Measurements from ENCODE around the gene ARHGAP26. TPM values are rescaled to one million over a fixed set of nuclear protein-coding genes. Genes with fewer than 3 reads are reported as not detected.

ARHGAP26 gene
- total and polyA plus RNA-seq, 5 donors: 13.2 to 56.9 (median 47.0) TPM

GRCh38 chr5:142852416-142853198 is 82.4 kb downstream of the ARHGAP26 start:
- ATAC-seq (peak in 1 of 2 donors; percentile 15), DNase-seq (no peak)
- H3K4me3 ChIP-seq (ENCODE audit: low read length): no peak overlapping the region
- H3K27me3 ChIP-seq (ENCODE audit: control insufficient read depth, insufficient read depth): no peaks in the 10 kb centered on the region
- WGBS: 55% methylated on average over 8 of the region's 8 CpGs
- no peaks in the 10 kb centered on the region for H3K9me3 ChIP-seq (ENCODE audit: control insufficient read depth, low read length)
- no peak overlapping the region for H3K27ac ChIP-seq (ENCODE audit: low read length)
- intact Hi-C loops (cut with DNase I): no loop called here
- H3K4me1 ChIP-seq (ENCODE audit: control insufficient read depth, insufficient read depth, low read length): peaks cover 36% of the 10 kb centered on the region

- Histone ChIP-seq H3K9me3 (ENCODE audit: control insufficient read depth, low read length) (no peaks in the 10 kb centered on the region), H3K27me3 (ENCODE audit: control insufficient read depth, insufficient read depth) (no peaks in the 10 kb centered on the region), H3K4me3 (ENCODE audit: low read length) (no peak overlapping the region), H3K4me1 (ENCODE audit: control insufficient read depth, insufficient read depth, low read length) (peaks cover 32% of the 10 kb centered on the region), H3K27ac (ENCODE audit: low read length) (no peak overlapping the region)
- WGBS: 80% methylated on average over 4 of the region's 4 CpGs
- DNase-seq: no peak
- intact Hi-C loops (cut with DNase I): no loop called here
- ATAC-seq: peak in 1 of 2 donors; percentile 28
Measured at GRCh38 chr5:142853682-142854081, 83.5 kb downstream of the ARHGAP26 start.

- Histone ChIP-seq H3K9me3 (ENCODE audit: control insufficient read depth, low read length) (no peaks in the 10 kb centered on the region), H3K27ac (ENCODE audit: low read length) (no peak overlapping the region), H3K27me3 (ENCODE audit: control insufficient read depth, insufficient read depth) (no peaks in the 10 kb centered on the region), H3K4me1 (ENCODE audit: control insufficient read depth, insufficient read depth, low read length) (peaks cover 30% of the 10 kb centered on the region), H3K4me3 (ENCODE audit: low read length) (no peak overlapping the region)
- WGBS: 91% methylated on average over 6 of the region's 6 CpGs
- DNase-seq: no peak
- intact Hi-C loops (cut with DNase I): no loop called here
- no peak for ATAC-seq
Measured at GRCh38 chr5:142856269-142856782, 86.1 kb downstream of the ARHGAP26 start.

- intact Hi-C loops (cut with DNase I): no loop called here
- peaks cover 27% of the 10 kb centered on the region for H3K4me1 ChIP-seq (ENCODE audit: control insufficient read depth, insufficient read depth, low read length)
- no peak overlapping the region for H3K4me3 ChIP-seq (ENCODE audit: low read length)
- H3K27me3 ChIP-seq (ENCODE audit: control insufficient read depth, insufficient read depth): no peaks in the 10 kb centered on the region
- no peak overlapping the region for H3K27ac ChIP-seq (ENCODE audit: low read length)
- 49% methylated on average over 4 of the region's 4 CpGs for WGBS
- ATAC-seq: no peak
- no peak for DNase-seq
- H3K9me3 ChIP-seq (ENCODE audit: control insufficient read depth, low read length): no peaks in the 10 kb centered on the region
Measured at GRCh38 chr5:142857405-142857804, 87.2 kb downstream of the ARHGAP26 start.

- WGBS: 91% methylated on average over 2 of the region's 2 CpGs
- ATAC-seq (no peak), DNase-seq (no peak)
- H3K4me1 ChIP-seq (ENCODE audit: control insufficient read depth, insufficient read depth, low read length): peaks cover 25% of the 10 kb centered on the region
- H3K27ac ChIP-seq (ENCODE audit: low read length): no peak overlapping the region
- H3K4me3 ChIP-seq (ENCODE audit: low read length): no peak overlapping the region
- H3K27me3 ChIP-seq (ENCODE audit: control insufficient read depth, insufficient read depth): no peaks in the 10 kb centered on the region
- no peaks in the 10 kb centered on the region for H3K9me3 ChIP-seq (ENCODE audit: control insufficient read depth, low read length)
- intact Hi-C loops (cut with DNase I): no loop called here
Measured at GRCh38 chr5:142859037-142859436, 88.9 kb downstream of the ARHGAP26 start.

- Histone ChIP-seq H3K27ac (ENCODE audit: low read length) (peak overlapping the region; percentile 21), H3K4me3 (ENCODE audit: low read length) (no peak overlapping the region), H3K27me3 (ENCODE audit: control insufficient read depth, insufficient read depth) (no peaks in the 10 kb centered on the region), H3K4me1 (ENCODE audit: control insufficient read depth, insufficient read depth, low read length) (peaks cover 30% of the 10 kb centered on the region), H3K9me3 (ENCODE audit: control insufficient read depth, low read length) (no peaks in the 10 kb centered on the region)
- no peak for ATAC-seq
- intact Hi-C loops (cut with DNase I): loop anchor here in 1 of 4 donors (10.0 kb wide), 1 partner anchor 85 kb away; the partner anchor contains the start of gene ARHGAP26
- DNase-seq: peak in 1 of 3 donors; percentile 50
- WGBS: 66% methylated on average over 2 of the region's 2 CpGs
Measured at GRCh38 chr5:142860270-142860669, 90.1 kb downstream of the ARHGAP26 start.

- DNase-seq (peak in 1 of 3 donors; percentile 49), ATAC-seq (peak in 1 of 2 donors; percentile 4)
- Histone ChIP-seq H3K9me3 (ENCODE audit: control insufficient read depth, low read length) (no peaks in the 10 kb centered on the region), H3K4me1 (ENCODE audit: control insufficient read depth, insufficient read depth, low read length) (peaks cover 33% of the 10 kb centered on the region), H3K4me3 (ENCODE audit: low read length) (no peak overlapping the region), H3K27me3 (ENCODE audit: control insufficient read depth, insufficient read depth) (no peaks in the 10 kb centered on the region), H3K27ac (ENCODE audit: low read length) (no peak overlapping the region)
- intact Hi-C loops (cut with DNase I): loop anchor here in 1 of 4 donors (10.0 kb wide), 1 partner anchor 86 kb away; the partner anchor contains the start of gene ARHGAP26
- 63% methylated on average over 7 of the region's 7 CpGs for WGBS
Measured at GRCh38 chr5:142861011-142861410, 90.8 kb downstream of the ARHGAP26 start.

GRCh38 chr5:142862594-142862993 is 92.4 kb downstream of the ARHGAP26 start:
- H3K27me3 ChIP-seq (ENCODE audit: control insufficient read depth, insufficient read depth): no peaks in the 10 kb centered on the region

GRCh38 chr5:142863856-142864255 is 93.7 kb downstream of the ARHGAP26 start:
- ATAC-seq (no peak), DNase-seq (no peak)
- no peaks in the 10 kb centered on the region for H3K9me3 ChIP-seq (ENCODE audit: control insufficient read depth, low read length)
- no peak overlapping the region for H3K4me3 ChIP-seq (ENCODE audit: low read length)
- H3K4me1 ChIP-seq (ENCODE audit: control insufficient read depth, insufficient read depth, low read length): peaks cover 31% of the 10 kb centered on the region
- H3K27ac ChIP-seq (ENCODE audit: low read length): peak overlapping the region; percentile 70
- intact Hi-C loops (cut with DNase I): loop anchor here in 1 of 4 donors (10.0 kb wide), 1 partner anchor 89 kb away; the partner anchor contains the start of gene ARHGAP26
- no peaks in the 10 kb centered on the region for H3K27me3 ChIP-seq (ENCODE audit: control insufficient read depth, insufficient read depth)
- WGBS: 67% methylated on average over 5 of the region's 5 CpGs

More at GRCh38 chr5:142862594-142862993, 92.4 kb downstream of the ARHGAP26 start:
- DNase-seq (peak in 1 of 3 donors; percentile 44), ATAC-seq (peak; percentile 22 to 60)
- Histone ChIP-seq H3K27ac (ENCODE audit: low read length) (no peak overlapping the region), H3K4me1 (ENCODE audit: control insufficient read depth, insufficient read depth, low read length) (peaks cover 34% of the 10 kb centered on the region), H3K4me3 (ENCODE audit: low read length) (no peak overlapping the region), H3K9me3 (ENCODE audit: control insufficient read depth, low read length) (no peaks in the 10 kb centered on the region)
- 44% methylated on average over 4 of the region's 4 CpGs for WGBS
- intact Hi-C loops (cut with DNase I): loop anchor here in 1 of 4 donors (10.0 kb wide), 1 partner anchor 88 kb away; the partner anchor contains the start of gene ARHGAP26

- H3K4me1 ChIP-seq (ENCODE audit: control insufficient read depth, insufficient read depth, low read length): peaks cover 28% of the 10 kb centered on the region
- ATAC-seq (peak; percentile 49 to 76), DNase-seq (peak in 2 of 3 donors; percentile 43 to 60)
- H3K27me3 ChIP-seq (ENCODE audit: control insufficient read depth, insufficient read depth): no peaks in the 10 kb centered on the region
- peak overlapping the region; percentile 70 for H3K27ac ChIP-seq (ENCODE audit: low read length)
- H3K4me3 ChIP-seq (ENCODE audit: low read length): no peak overlapping the region
- 63% methylated on average over 13 of the region's 13 CpGs for WGBS
- intact Hi-C loops (cut with DNase I): loop anchor here in 3 of 4 donors (5.0 to 10.0 kb wide), 2 partner anchors 90 to 92 kb away; partner anchors contain the start of gene ARHGAP26 (in 3 of the 3)
- H3K9me3 ChIP-seq (ENCODE audit: control insufficient read depth, low read length): no peaks in the 10 kb centered on the region
Measured at GRCh38 chr5:142864290-142865260, 94.4 kb downstream of the ARHGAP26 start.
